ENCODE measurements around the gene INA.

DNA sequence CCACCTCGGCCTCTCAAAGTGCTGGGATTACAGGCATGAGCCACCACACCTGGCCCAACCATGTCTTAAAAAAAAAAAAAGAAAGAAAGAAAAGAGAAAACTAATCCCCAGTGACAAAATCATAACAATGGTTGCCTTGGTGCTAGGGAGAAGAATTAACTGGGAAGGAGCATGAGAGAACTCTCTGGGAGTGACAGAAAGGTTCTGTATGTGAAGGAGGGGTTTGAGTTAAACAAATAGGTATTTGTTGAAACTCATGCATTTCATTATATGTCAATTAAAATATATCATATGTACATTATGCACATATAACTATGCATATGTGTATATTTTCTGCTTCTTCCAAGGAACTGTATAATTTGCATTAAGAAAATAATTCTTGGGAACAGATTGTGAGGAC is 33.3 kb downstream of the INA start:
- TF ChIP-seq, protein P1, sequence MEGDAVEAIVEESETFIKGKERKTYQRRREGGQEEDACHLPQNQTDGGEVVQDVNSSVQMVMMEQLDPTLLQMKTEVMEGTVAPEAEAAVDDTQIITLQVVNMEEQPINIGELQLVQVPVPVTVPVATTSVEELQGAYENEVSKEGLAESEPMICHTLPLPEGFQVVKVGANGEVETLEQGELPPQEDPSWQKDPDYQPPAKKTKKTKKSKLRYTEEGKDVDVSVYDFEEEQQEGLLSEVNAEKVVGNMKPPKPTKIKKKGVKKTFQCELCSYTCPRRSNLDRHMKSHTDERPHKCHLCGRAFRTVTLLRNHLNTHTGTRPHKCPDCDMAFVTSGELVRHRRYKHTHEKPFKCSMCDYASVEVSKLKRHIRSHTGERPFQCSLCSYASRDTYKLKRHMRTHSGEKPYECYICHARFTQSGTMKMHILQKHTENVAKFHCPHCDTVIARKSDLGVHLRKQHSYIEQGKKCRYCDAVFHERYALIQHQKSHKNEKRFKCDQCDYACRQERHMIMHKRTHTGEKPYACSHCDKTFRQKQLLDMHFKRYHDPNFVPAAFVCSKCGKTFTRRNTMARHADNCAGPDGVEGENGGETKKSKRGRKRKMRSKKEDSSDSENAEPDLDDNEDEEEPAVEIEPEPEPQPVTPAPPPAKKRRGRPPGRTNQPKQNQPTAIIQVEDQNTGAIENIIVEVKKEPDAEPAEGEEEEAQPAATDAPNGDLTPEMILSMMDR (IDR thresholded peaks at IDR 0.05): no peak
- no peak for TF ChIP-seq POLR2A (IDR thresholded peaks at IDR 0.05)
